Right lobe of liver (tissue), 6 donors: ENCODE results near the gene KMT2C. TPM values are rescaled to one million over a fixed set of nuclear protein-coding genes. Genes with fewer than 3 reads are reported as not detected.

Experiments
- ATAC-seq, 4 donors: fragments of 200-7000 bp; cut with Tn5 transposase; one replicate each; pipeline ENCODE4 v1.9.1; 2020; ENCODE audit warnings: mild to moderate bottlenecking in 4 of 4, moderate library complexity in 4 of 4
- DNase-seq, 3 donors: peaks; one replicate each; pipeline ENCODE4 v3.0.0-alpha.2; 2020
- H3K27ac ChIP-seq, 3 donors: fragments of 200-600 bp; one replicate each; pipeline ENCODE4 v1.8.0; 2022
- H3K27me3 ChIP-seq, 2 donors: fragments of 200-600 bp; one replicate each; pipeline ENCODE4 v1.8.0; 2022
- H3K36me3 ChIP-seq, 4 donors: fragments of 200-600 bp; sonication (generic) in 1 of 4; one replicate each; pipeline versions ENCODE4 v1.5.1 to v1.8.0; 2017 to 2022; ENCODE audit warnings: control low read depth in 1 of 4
- H3K4me1 ChIP-seq, 4 donors: fragments of 200-600 bp; sonication (generic) in 1 of 4; one replicate each; pipeline versions ENCODE4 v1.5.1 to v1.8.0; 2017 to 2022; ENCODE audit warnings: control low read depth in 1 of 4
- H3K4me3 ChIP-seq, 3 donors: fragments of 200-600 bp; one replicate each; pipeline ENCODE4 v1.8.0; 2022
- H3K9me3 ChIP-seq, 4 donors: fragments of 200-600 bp; sonication (generic) in 1 of 4; one replicate each; pipeline versions ENCODE4 v1.5.1 to v1.8.0; 2017 to 2022; ENCODE audit warnings: control low read depth in 1 of 4
- CTCF ChIP-seq, 4 donors: fragments of 200-600 bp in 3 of 4; fragments of 450-650 bp in 1 of 4; IDR thresholded peaks; one replicate each; pipeline versions ENCODE4 v1.5.1 to v1.8.0; 2016 to 2022; ENCODE audit warnings: antibody characterized with exemption in 4 of 4, mild to moderate bottlenecking in 2 of 4
- POLR2A ChIP-seq: fragments of 450-650 bp; IDR thresholded peaks from one replicate; pipeline ENCODE4 v1.6.1; 2017; ENCODE audit warnings: antibody characterized with exemption, mild to moderate bottlenecking
- WGBS: methylation state at CpG from one replicate; pipeline ENCODE4 v1.1.6; 2018; ENCODE audit warnings: low coverage, low lambda C conversion rate; ENCODE audit not compliant: insufficient coverage; ENCODE audit errors: missing lambda C conversion rate; 5-methylcytosine and 5-hydroxymethylcytosine counted together
- intact Hi-C, 2 donors: fragments of 100-400 bp; cut with DNase I; formaldehyde crosslinking; loops; one replicate each; pipeline versions ENCODE4 v1.11.2 to v1.14.1; 2022
- total RNA-seq, 6 experiments: library from RNA; depleted of rRNA in 2 of 6; stranded (reverse); fragments of >200 nt in 2 of 6; fragmentation: NEBNext Ultra II Directional in 3 of 6; extraction: Animal tissue kit (Norgen Biotek cat#: 25700) in 3 of 6; gene quantifications; one replicate each; pipeline versions ENCODE4 v1.1.0 to v1.2.4, GENCODE V29; 2016 to 2023
- donor health status: DM: no; HTN: yes; CAD: no.
- donor health status: DM: no; HTN: no; CAD: no.
- donor health status: DM: no; HTN: no; CAD: no.
- donor health status: DM: no; HTN: yes; CAD: no.
- donor health status: DM: no; HTN: yes; CAD: no.

KMT2C gene
- total RNA-seq, 6 experiments from 2014 or later: 20.6 to 32.0 (median 29.9) TPM

GRCh38 chr7:152106990-152107389 lies 328.8 kb downstream of the KMT2C start:
- intact Hi-C loops: no loop called here
- Histone ChIP-seq H3K9me3 (no peaks in the 10 kb centered on the region), H3K4me3 (no peak overlapping the region), H3K4me1 (no peaks in the 10 kb centered on the region), H3K27me3 (no peaks in the 10 kb centered on the region), H3K27ac (no peak overlapping the region), H3K36me3 (peaks cover 0 to 7% (median 2%) of the 10 kb centered on the region in 4 donors)
- TF ChIP-seq POLR2A (no peak), CTCF (IDR thresholded peaks at IDR 0.05) (no peak)
- WGBS: 71% methylated on average over 4 of the region's 4 CpGs
- ATAC-seq: no peak
- no peak for DNase-seq

DNA sequence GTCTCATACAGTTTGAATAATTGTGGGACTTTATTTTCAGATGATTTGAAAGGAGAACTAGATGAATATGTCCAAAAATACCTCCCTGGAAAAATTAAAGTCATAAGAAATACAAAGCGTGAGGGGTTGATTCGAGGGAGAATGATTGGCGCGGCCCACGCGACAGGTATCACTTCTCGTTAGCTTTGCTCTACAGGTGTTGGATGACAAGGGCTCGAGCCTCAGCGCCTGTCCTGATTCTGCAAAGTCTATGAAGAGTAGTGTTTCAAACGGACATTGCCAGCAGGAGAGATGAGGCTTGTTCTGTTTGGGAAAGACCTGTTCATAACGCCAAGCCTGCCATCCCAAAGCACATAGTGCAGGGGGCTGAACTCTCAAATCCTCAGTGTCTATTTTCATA lies 330.6 kb downstream of the KMT2C start:
- H3K36me3 ChIP-seq: peaks cover 0 to 7% (median 2%) of the 10 kb centered on the region in 4 donors
- no peaks in the 10 kb centered on the region for H3K4me1 ChIP-seq
- ATAC-seq (no peak), DNase-seq (no peak)
- WGBS: 92% methylated on average over 9 of the region's 11 CpGs
- no peak for TF ChIP-seq CTCF (IDR thresholded peaks at IDR 0.05)
- TF ChIP-seq POLR2A: no peak
- no peaks in the 10 kb centered on the region for H3K9me3 ChIP-seq
- no peak overlapping the region for H3K4me3 ChIP-seq
- intact Hi-C loops: no loop called here
- H3K27me3 ChIP-seq: no peaks in the 10 kb centered on the region
- H3K27ac ChIP-seq: no peak overlapping the region

- Histone ChIP-seq H3K27me3 (no peaks in the 10 kb centered on the region), H3K4me3 (no peak overlapping the region), H3K9me3 (no peaks in the 10 kb centered on the region), H3K36me3 (peaks cover 0 to 7% (median 2%) of the 10 kb centered on the region in 4 donors), H3K4me1 (no peaks in the 10 kb centered on the region), H3K27ac (no peak overlapping the region)
- WGBS: 82% methylated on average over 5 of the region's 5 CpGs
- ATAC-seq: no peak
- DNase-seq: no peak
- intact Hi-C loops: no loop called here
- TF ChIP-seq POLR2A (no peak), CTCF (IDR thresholded peaks at IDR 0.05) (no peak)
These were observed 332.1 kb downstream of the KMT2C start for GRCh38 chr7:152103691-152104090.

DNA sequence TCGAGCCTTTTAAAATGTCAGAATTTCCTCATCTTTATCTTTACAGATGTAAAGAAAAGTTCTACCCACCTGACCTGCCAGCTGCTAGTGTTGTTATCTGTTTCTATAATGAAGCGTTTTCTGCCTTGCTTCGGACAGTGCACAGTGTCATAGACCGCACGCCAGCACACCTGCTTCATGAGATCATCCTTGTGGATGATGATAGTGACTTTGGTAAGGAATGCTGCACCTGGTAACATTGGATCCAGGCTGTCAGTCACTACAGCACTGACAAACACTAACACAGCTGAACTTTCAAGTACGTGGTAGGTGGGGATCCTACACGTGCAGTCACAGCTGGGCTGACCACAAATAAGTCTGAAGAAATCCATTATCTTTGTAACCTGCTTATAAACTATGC lies 332.7 kb downstream of the KMT2C start:
- no peaks in the 10 kb centered on the region for H3K4me1 ChIP-seq
- no peak for TF ChIP-seq POLR2A
- TF ChIP-seq CTCF (IDR thresholded peaks at IDR 0.05): no peak

DNA sequence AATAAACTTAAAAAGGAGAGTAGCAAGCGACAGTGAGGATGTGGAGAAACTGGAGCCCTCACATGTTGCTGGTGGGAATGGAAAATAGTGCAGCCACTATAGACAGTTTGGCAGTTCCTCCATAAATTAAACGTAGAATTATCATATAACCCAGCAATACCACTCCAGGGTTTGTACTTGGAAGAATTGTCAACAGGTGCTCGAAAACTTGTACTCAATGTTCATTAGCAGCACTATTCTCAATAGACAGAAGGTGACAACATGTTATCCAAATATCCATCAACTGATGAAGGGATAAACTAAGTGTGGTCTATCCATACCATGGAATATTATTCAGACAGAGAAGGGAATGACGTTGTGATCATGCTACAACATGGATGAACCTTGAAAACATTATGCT lies 338.5 kb downstream of the KMT2C start:
- Histone ChIP-seq H3K4me3 (no peak overlapping the region), H3K27ac (no peak overlapping the region), H3K27me3 (no peaks in the 10 kb centered on the region), H3K4me1 (no peaks in the 10 kb centered on the region), H3K9me3 (no peaks in the 10 kb centered on the region), H3K36me3 (no peaks in the 10 kb centered on the region)
- DNase-seq: no peak
- intact Hi-C loops: no loop called here
- no peak for TF ChIP-seq POLR2A
- TF ChIP-seq CTCF (IDR thresholded peaks at IDR 0.05): no peak
- ATAC-seq: no peak
- WGBS: 94% methylated on average over 4 of the region's 4 CpGs

More for the DNA sequence above, 332.7 kb downstream of the KMT2C start:
- DNase-seq: no peak
- H3K27me3 ChIP-seq: no peaks in the 10 kb centered on the region
- WGBS: 97% methylated on average over 7 of the region's 7 CpGs
- H3K9me3 ChIP-seq: no peaks in the 10 kb centered on the region
- intact Hi-C loops: no loop called here
- H3K4me3 ChIP-seq: no peak overlapping the region
- peaks cover 0 to 7% (median 2%) of the 10 kb centered on the region in 4 donors for H3K36me3 ChIP-seq
- H3K27ac ChIP-seq: no peak overlapping the region
- ATAC-seq: no peak
